Measurements from ENCODE around the gene SYNDIG1. TPM values are rescaled to one million over a fixed set of nuclear protein-coding genes. Genes with fewer than 3 reads are reported as not detected.

Gene SYNDIG1
- polyA plus RNA-seq, 1 donor from 2014 or later: 0.22 TPM

- Histone ChIP-seq H3K4me2 (ENCODE audit: low read length) (no peak overlapping the region), H3K79me2 (replicated peaks; ENCODE audit: insufficient read depth, low read length) (no peaks in the 10 kb centered on the region), H3K9me3 (ENCODE audit: low read length) (no peaks in the 10 kb centered on the region), H3K9ac (ENCODE audit: low read length) (no peak overlapping the region), H3F3A (ENCODE audit: insufficient read depth, low read length, poor library complexity, severe bottlenecking) (no peaks in the 10 kb centered on the region), H3K36me3 (ENCODE audit: insufficient read depth, low read length) (no peaks in the 10 kb centered on the region), H3K4me3 (ENCODE audit: low read length) (no peak overlapping the region), H3K27me3 (ENCODE audit: insufficient read depth, low read depth, low read length) (no peaks in the 10 kb centered on the region), H2AFZ (ENCODE audit: low read depth, low read length) (no peak overlapping the region), H3K27ac (ENCODE audit: low read length) (no peak overlapping the region), H3K9me2 (ENCODE audit: insufficient read depth, low read length) (no peaks in the 10 kb centered on the region), H4K20me1 (ENCODE audit: insufficient read depth) (no peaks in the 10 kb centered on the region)
- TF ChIP-seq EP300 (conservative IDR thresholded peaks at IDR 0.05; ENCODE audit: poor library complexity, severe bottlenecking): no peak
- TF ChIP-seq REST (IDR thresholded peaks at IDR 0.05; ENCODE audit: borderline replicate concordance): no peak
- TF ChIP-seq MXI1 (conservative IDR thresholded peaks at IDR 0.05; ENCODE audit: poor library complexity, severe bottlenecking): no peak
- no peak for TF ChIP-seq SMC3 (conservative IDR thresholded peaks at IDR 0.05; ENCODE audit: poor library complexity)
- TF ChIP-seq CTCF (IDR thresholded peaks at IDR 0.05; ENCODE audit: poor library complexity, severe bottlenecking): no peak
- TF ChIP-seq POLR2AphosphoS5 (IDR thresholded peaks at IDR 0.05): no peak
- TF ChIP-seq TAF1 (IDR thresholded peaks at IDR 0.05; ENCODE audit: low read depth): no peak
- no peak for TF ChIP-seq RAD21 (conservative IDR thresholded peaks at IDR 0.05)
- TF ChIP-seq EZH2 (IDR thresholded peaks at IDR 0.05; ENCODE audit: borderline replicate concordance, insufficient read depth, low read length, poor library complexity, severe bottlenecking): no peak
Measured at GRCh38 chr20:24495266-24495665, 25.8 kb downstream of the SYNDIG1 start.

- Histone ChIP-seq H3K36me3 (ENCODE audit: insufficient read depth, low read length) (no peaks in the 10 kb centered on the region), H3K27me3 (ENCODE audit: insufficient read depth, low read depth, low read length) (no peaks in the 10 kb centered on the region), H3K9ac (ENCODE audit: low read length) (no peak overlapping the region), H3K4me2 (ENCODE audit: low read length) (no peak overlapping the region), H4K20me1 (ENCODE audit: insufficient read depth) (no peaks in the 10 kb centered on the region), H3K79me2 (replicated peaks; ENCODE audit: insufficient read depth, low read length) (no peaks in the 10 kb centered on the region), H3K4me3 (ENCODE audit: low read length) (no peak overlapping the region), H3F3A (ENCODE audit: insufficient read depth, low read length, poor library complexity, severe bottlenecking) (no peaks in the 10 kb centered on the region), H3K9me2 (ENCODE audit: insufficient read depth, low read length) (no peaks in the 10 kb centered on the region), H3K27ac (ENCODE audit: low read length) (no peak overlapping the region), H3K9me3 (ENCODE audit: low read length) (no peaks in the 10 kb centered on the region), H2AFZ (ENCODE audit: low read depth, low read length) (no peak overlapping the region)
- TF ChIP-seq TAF1 (IDR thresholded peaks at IDR 0.05; ENCODE audit: low read depth) (no peak), CTCF (IDR thresholded peaks at IDR 0.05; ENCODE audit: poor library complexity, severe bottlenecking) (no peak), RAD21 (conservative IDR thresholded peaks at IDR 0.05) (no peak), EZH2 (IDR thresholded peaks at IDR 0.05; ENCODE audit: borderline replicate concordance, insufficient read depth, low read length, poor library complexity, severe bottlenecking) (no peak), MXI1 (conservative IDR thresholded peaks at IDR 0.05; ENCODE audit: poor library complexity, severe bottlenecking) (no peak), POLR2AphosphoS5 (IDR thresholded peaks at IDR 0.05) (no peak), REST (IDR thresholded peaks at IDR 0.05; ENCODE audit: borderline replicate concordance) (no peak), SMC3 (conservative IDR thresholded peaks at IDR 0.05; ENCODE audit: poor library complexity) (no peak), EP300 (conservative IDR thresholded peaks at IDR 0.05; ENCODE audit: poor library complexity, severe bottlenecking) (no peak)
Measured at GRCh38 chr20:24497851-24498250, 28.4 kb downstream of the SYNDIG1 start.
